SK-N-SH (cell line): Measurements from ENCODE around the gene NALCN. TPM values are rescaled to one million over a fixed set of nuclear protein-coding genes. Genes with fewer than 3 reads are reported as not detected.

Source experiments
- CTCF ChIA-PET: fragments of 300-600, 350-600 bp; formaldehyde crosslinking; extraction: SDS; loops from one replicate; lab custom pipeline; 2021; lab: Yijun Ruan, JAX
- POLR2A ChIA-PET: fragments of 350-600 bp; sonication (Branson Sonifier 250); formaldehyde crosslinking; extraction: SDS; loops from one replicate; lab custom pipeline; 2020; ENCODE audit warnings: antibody characterized with exemption, inconsistent platforms; lab: Yijun Ruan, JAX
- DNase-seq: peaks from one replicate; pipeline ENCODE4 v3.0.0; 2012
- H2AFZ ChIP-seq: fragments of 200-600 bp; sonication (generic); 2 replicates; pipeline ENCODE4 v1.8.1; 2016; ENCODE audit warnings: antibody characterized with exemption, mild to moderate bottlenecking, low read depth
- H3F3A ChIP-seq: fragments of 200-600 bp; sonication (generic); replicated peaks from 2 replicates; pipeline ENCODE3; 2016; ENCODE audit warnings: antibody characterized with exemption, mild to moderate bottlenecking; ENCODE audit not compliant: insufficient read depth
- H3K27ac ChIP-seq, 2 experiments: fragments of 200-500 bp in 1 of 2; fragments of 200-600 bp in 1 of 2; sonication (Bioruptor generic) in 1 of 2; sonication (generic), shearing (Covaris generic) in 1 of 2; 2 replicates each; pipeline versions ENCODE4 v1.5.1 to v1.6.1; 2014 to 2016; ENCODE audit warnings: low read depth in 2 of 2, inconsistent platforms in 1 of 2, low read length in 1 of 2, mild to moderate bottlenecking in 1 of 2, mixed read lengths in 1 of 2
- H3K27me3 ChIP-seq: fragments of 200-600 bp; sonication (generic), shearing (Covaris generic); 2 replicates; pipeline ENCODE4 v1.6.1; 2016; ENCODE audit warnings: mixed run types; ENCODE audit not compliant: insufficient read depth
- H3K36me3 ChIP-seq, 2 experiments: fragments of 200-500 bp in 1 of 2; fragments of 200-600 bp in 1 of 2; sonication (Bioruptor generic) in 1 of 2; sonication (generic) in 1 of 2; replicated peaks in 1 of 2; 2 replicates each; pipeline versions ENCODE3 to v1.5.1; 2014 to 2016; ENCODE audit warnings: low read length in 1 of 2, mild to moderate bottlenecking in 1 of 2; ENCODE audit not compliant: insufficient read depth in 2 of 2, control insufficient read depth in 1 of 2
- H3K4me1 ChIP-seq, 2 experiments: fragments of 200-500 bp in 1 of 2; fragments of 200-600 bp in 1 of 2; sonication (Bioruptor generic) in 1 of 2; sonication (generic), shearing (Covaris generic) in 1 of 2; 2 replicates each; pipeline versions ENCODE4 v1.5.1 to v1.6.1; 2014 to 2016; ENCODE audit warnings: low read depth in 1 of 2, low read length in 1 of 2, mixed run types in 1 of 2; ENCODE audit not compliant: insufficient read depth in 2 of 2, control insufficient read depth in 1 of 2
- H3K4me2 ChIP-seq: fragments of 200-600 bp; sonication (generic), shearing (Covaris generic); 2 replicates; pipeline ENCODE4 v1.6.1; 2017; ENCODE audit warnings: mixed run types
- H3K4me3 ChIP-seq, 2 experiments: fragments of 200-500 bp in 1 of 2; fragments of 200-600 bp in 1 of 2; sonication (Bioruptor generic) in 1 of 2; sonication (generic), shearing (Covaris generic) in 1 of 2; 2 replicates each; pipeline versions ENCODE4 v1.5.1 to v1.8.1; 2014 to 2016; ENCODE audit warnings: low read depth in 2 of 2, inconsistent platforms in 1 of 2, low read length in 1 of 2, mild to moderate bottlenecking in 1 of 2, mixed read lengths in 1 of 2, moderate library complexity in 1 of 2
- H3K79me2 ChIP-seq: fragments of 200-600 bp; sonication (generic); 2 replicates; pipeline ENCODE4 v1.8.1; 2017; ENCODE audit warnings: mild to moderate bottlenecking; ENCODE audit not compliant: insufficient read depth
- H3K9ac ChIP-seq: fragments of 200-600 bp; sonication (generic); 2 replicates; pipeline ENCODE4 v1.6.1; 2017; ENCODE audit warnings: mixed run types
- H3K9me2 ChIP-seq: fragments of 200-600 bp; sonication (generic); 2 replicates; pipeline ENCODE4 v1.6.1; 2017; ENCODE audit warnings: mixed run types
- H3K9me3 ChIP-seq: fragments of 200-600 bp; sonication (generic); 2 replicates; pipeline ENCODE4 v1.6.1; 2017; ENCODE audit warnings: mixed run types, mild to moderate bottlenecking, moderate library complexity
- H4K20me1 ChIP-seq: fragments of 200-600 bp; sonication (generic); 2 replicates; pipeline ENCODE4 v1.6.1; 2017; ENCODE audit warnings: mild to moderate bottlenecking, mixed run types; ENCODE audit not compliant: insufficient read depth
- EZH2phosphoT487 ChIP-seq: fragments of 200-600 bp; sonication (generic); IDR thresholded peaks from 2 replicates; pipeline ENCODE4 v1.6.1; 2017; ENCODE audit warnings: low read depth, mixed run types, mild to moderate bottlenecking, antibody characterized with exemption, moderate library complexity, borderline replicate concordance
- FOSL2 ChIP-seq: IDR thresholded peaks from 2 replicates; pipeline ENCODE4 v1.4.0; 2012; ENCODE audit warnings: low read depth, mild to moderate bottlenecking, moderate library complexity, borderline replicate concordance
- FOXJ3 ChIP-seq: sonication (generic); formaldehyde crosslinking; IDR thresholded peaks from 2 replicates; pipeline ENCODE4 v1.5.1; 2020; ENCODE audit warnings: mild to moderate bottlenecking, missing genetic modification reagents
- FOXM1 ChIP-seq: IDR thresholded peaks from 2 replicates; pipeline ENCODE4 v1.4.0; 2012; ENCODE audit warnings: low read depth, mild to moderate bottlenecking
- MEF2A ChIP-seq: IDR thresholded peaks from 2 replicates; pipeline ENCODE4 v1.4.0; 2012; ENCODE audit warnings: low read depth, borderline replicate concordance
- NFIC ChIP-seq: IDR thresholded peaks from 2 replicates; pipeline ENCODE4 v1.4.0; 2012; ENCODE audit warnings: borderline replicate concordance
- PBX3 ChIP-seq: IDR thresholded peaks from 2 replicates; pipeline ENCODE4; 2012
- RAD21 ChIP-seq: IDR thresholded peaks from 2 replicates; pipeline ENCODE4 v1.6.1; 2012; ENCODE audit warnings: mild to moderate bottlenecking, low read length
- SIN3A ChIP-seq: IDR thresholded peaks from 2 replicates; pipeline ENCODE4 v1.6.1; 2012; ENCODE audit warnings: low read depth, mild to moderate bottlenecking, low read length, moderate library complexity, borderline replicate concordance
- TEAD4 ChIP-seq: IDR thresholded peaks from 2 replicates; pipeline ENCODE4 v1.4.0; 2012; ENCODE audit warnings: mild to moderate bottlenecking, borderline replicate concordance; ENCODE audit not compliant: insufficient read depth
- WGBS: methylation state at CpG from one replicate; pipeline ENCODE4 v1.1.6; 2017; ENCODE audit warnings: low lambda C conversion rate; 5-methylcytosine and 5-hydroxymethylcytosine counted together
- polyA plus RNA-seq, 3 experiments: library from polyadenylated mRNA; depleted of rRNA; stranded (reverse); fragments of >200 nt; gene quantifications; 2 replicates each; pipeline ENCODE4 v1.2.3, GENCODE V29; 2012

Gene NALCN
- polyA plus RNA-seq, 1 of the 3 experiments (the other 2 are of a cell fraction) = 3.0 TPM

GRCh38 chr13:101399365-101399764, 16.9 kb downstream of the NALCN start (continued):
- TF ChIP-seq TEAD4 = peak; percentile 40; the same call in 1 of the 2 replicates
- no peak for TF ChIP-seq FOXM1
- TF ChIP-seq MEF2A = no peak
- TF ChIP-seq NFIC = peak; percentile 33; the same call in 1 of the 2 replicates
- TF ChIP-seq, all 33 proteins: peak for 11

- Histone ChIP-seq H3K9me3 (no peaks in the 10 kb centered on the region), H3K4me3 (no peak overlapping the region), H3F3A (peaks cover 38% of the 10 kb centered on the region), H3K4me1 (peaks cover 0 to 28% of the 10 kb centered on the region in 2 experiments), H3K79me2 (no peaks in the 10 kb centered on the region; the same call in 1 of the 2 replicates), H3K27ac (peak overlapping the region; percentile 16 to 93; a peak in 3 of 4 replicates), H3K9ac (peak overlapping the region; percentile 63; the same call in 1 of the 2 replicates), H3K9me2 (no peaks in the 10 kb centered on the region), H3K27me3 (no peaks in the 10 kb centered on the region), H2AFZ (no peak overlapping the region), H4K20me1 (no peaks in the 10 kb centered on the region), H3K36me3 (peaks cover 0 to 9% of the 10 kb centered on the region in 2 experiments), H3K4me2 (peak overlapping the region; percentile 60; the same call in 1 of the 2 replicates)
- WGBS = 76% methylated on average over 2 of the region's 2 CpGs
- no peak for DNase-seq
- ChIA-PET CTCF (no interaction called here), POLR2A (no interaction called here)
- no peak for TF ChIP-seq FOXJ3 (CRISPR knock-in tag)
- peak; percentile 35; the same call in 1 of the 2 replicates for TF ChIP-seq PBX3
These were observed 17.4 kb downstream of the NALCN start for GRCh38 chr13:101398920-101399319.

- POLR2A ChIA-PET = no interaction called here
These were observed 18.1 kb downstream of the NALCN start for GRCh38 chr13:101398191-101398590.

More at GRCh38 chr13:101398191-101398590, 18.1 kb downstream of the NALCN start:
- H3K4me3 ChIP-seq = 0 out of 4 replicates have a peak overlapping the region, but pooled peaks of 1 of the 2 experiments have one; percentile 32
- no peak overlapping the region for H2AFZ ChIP-seq
- H4K20me1 ChIP-seq = no peaks in the 10 kb centered on the region
- DNase-seq = no peak
- peaks cover 0 to 9% of the 10 kb centered on the region in 2 experiments for H3K36me3 ChIP-seq
- H3F3A ChIP-seq = peaks cover 38% of the 10 kb centered on the region
- CTCF ChIA-PET = no interaction called here
- no peaks in the 10 kb centered on the region for H3K27me3 ChIP-seq
- WGBS = 24% methylated on average over 2 of the region's 2 CpGs
- H3K79me2 ChIP-seq = no peaks in the 10 kb centered on the region; the same call in 1 of the 2 replicates
- TF ChIP-seq PBX3 = peak; percentile 44
- TF ChIP-seq EZH2phosphoT487 = no peak
- TF ChIP-seq FOXM1 = no peak
- TF ChIP-seq SIN3A = no peak
- no peak for TF ChIP-seq RAD21
- TF ChIP-seq FOSL2 = peak; percentile 5; the same call in 1 of the 2 replicates
- no peaks in the 10 kb centered on the region for H3K9me3 ChIP-seq
- peak overlapping the region; percentile 60 for H3K4me2 ChIP-seq
- H3K4me1 ChIP-seq = peaks cover 0 to 28% of the 10 kb centered on the region in 2 experiments
- H3K27ac ChIP-seq = peak overlapping the region; percentile 56 to 93; a peak in 3 of 4 replicates
- H3K9me2 ChIP-seq = no peaks in the 10 kb centered on the region
- H3K9ac ChIP-seq = peak overlapping the region; percentile 63
